OCI-LY3 (cell line): ENCODE data around the gene ATG9B.

ENCODE experiments used
- EZH2phosphoT487 ChIP-seq: fragments of 200-600 bp; shearing (Covaris generic); IDR thresholded peaks from 2 replicates; pipeline ENCODE4 v1.6.1; 2018; ENCODE audit warnings: antibody characterized with exemption, mixed run types, low read depth
- TF ChIP-seq, protein P1 (sequence below): fragments of 200-600, 300-600 bp; sonication (generic); IDR thresholded peaks from 2 replicates; pipeline ENCODE4 v1.5.1; 2014; ENCODE audit warnings: antibody characterized with exemption, low read length, low read depth

DNA sequence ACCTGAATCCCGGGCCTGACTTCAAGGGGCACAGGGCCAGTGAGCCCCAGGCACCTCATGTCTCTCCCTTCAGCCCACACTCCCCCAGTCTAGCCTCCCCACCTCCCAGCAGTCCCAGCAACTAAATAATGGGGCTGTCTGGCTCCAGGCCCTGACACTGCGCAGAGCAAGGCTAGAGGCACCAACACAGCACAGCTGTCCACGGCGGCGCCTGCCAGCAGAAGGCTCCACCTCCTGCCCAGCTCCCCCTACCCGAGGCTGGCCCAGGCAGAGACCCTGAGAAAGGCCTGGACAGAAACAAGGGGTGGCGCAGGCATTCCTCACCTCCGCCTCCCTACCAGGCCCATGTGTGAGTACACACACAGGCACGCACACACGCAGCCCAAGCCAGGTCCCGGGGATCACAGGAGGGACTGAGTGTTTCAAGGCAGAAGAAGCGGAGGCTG is 52.2 kb downstream of the ATG9B start:
- TF ChIP-seq, protein P1, sequence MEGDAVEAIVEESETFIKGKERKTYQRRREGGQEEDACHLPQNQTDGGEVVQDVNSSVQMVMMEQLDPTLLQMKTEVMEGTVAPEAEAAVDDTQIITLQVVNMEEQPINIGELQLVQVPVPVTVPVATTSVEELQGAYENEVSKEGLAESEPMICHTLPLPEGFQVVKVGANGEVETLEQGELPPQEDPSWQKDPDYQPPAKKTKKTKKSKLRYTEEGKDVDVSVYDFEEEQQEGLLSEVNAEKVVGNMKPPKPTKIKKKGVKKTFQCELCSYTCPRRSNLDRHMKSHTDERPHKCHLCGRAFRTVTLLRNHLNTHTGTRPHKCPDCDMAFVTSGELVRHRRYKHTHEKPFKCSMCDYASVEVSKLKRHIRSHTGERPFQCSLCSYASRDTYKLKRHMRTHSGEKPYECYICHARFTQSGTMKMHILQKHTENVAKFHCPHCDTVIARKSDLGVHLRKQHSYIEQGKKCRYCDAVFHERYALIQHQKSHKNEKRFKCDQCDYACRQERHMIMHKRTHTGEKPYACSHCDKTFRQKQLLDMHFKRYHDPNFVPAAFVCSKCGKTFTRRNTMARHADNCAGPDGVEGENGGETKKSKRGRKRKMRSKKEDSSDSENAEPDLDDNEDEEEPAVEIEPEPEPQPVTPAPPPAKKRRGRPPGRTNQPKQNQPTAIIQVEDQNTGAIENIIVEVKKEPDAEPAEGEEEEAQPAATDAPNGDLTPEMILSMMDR: no peak
- no peak for TF ChIP-seq EZH2phosphoT487
